Measurements from ENCODE around the gene SKOR1.

Gene SKOR1

DNA sequence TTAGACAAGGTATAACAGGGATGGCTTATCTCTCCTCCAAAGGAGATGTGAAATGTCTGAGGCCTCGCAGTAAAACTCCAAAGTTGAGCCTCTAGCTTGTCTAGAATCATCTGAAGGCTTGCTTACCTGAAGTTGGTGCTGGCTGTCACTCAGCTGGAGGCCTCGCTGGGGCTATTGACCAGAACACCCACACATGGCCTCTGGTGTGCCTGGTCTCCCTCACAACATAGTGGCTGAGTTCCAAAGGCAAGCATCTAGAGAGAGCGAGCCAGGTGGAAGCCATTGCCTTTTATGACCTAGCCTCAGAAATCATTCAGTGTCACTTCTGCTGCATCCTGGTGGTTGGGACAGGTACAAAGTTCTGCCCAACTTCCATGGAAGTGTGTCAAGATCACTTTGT, 31.9 kb downstream of the SKOR1 start:
- DNase-seq = no peak

GRCh38 chr15:67859331-67859946, 34.1 kb downstream of the SKOR1 start:
- no peak for DNase-seq

GRCh38 chr15:67861983-67862382, 36.7 kb downstream of the SKOR1 start:
- no peak for DNase-seq

- DNase-seq = no peak
Measured at GRCh38 chr15:67862750-67863441, 37.6 kb downstream of the SKOR1 start.

GRCh38 chr15:67863442-67863987, 38.2 kb downstream of the SKOR1 start:
- peak; percentile 69 for DNase-seq

DNA sequence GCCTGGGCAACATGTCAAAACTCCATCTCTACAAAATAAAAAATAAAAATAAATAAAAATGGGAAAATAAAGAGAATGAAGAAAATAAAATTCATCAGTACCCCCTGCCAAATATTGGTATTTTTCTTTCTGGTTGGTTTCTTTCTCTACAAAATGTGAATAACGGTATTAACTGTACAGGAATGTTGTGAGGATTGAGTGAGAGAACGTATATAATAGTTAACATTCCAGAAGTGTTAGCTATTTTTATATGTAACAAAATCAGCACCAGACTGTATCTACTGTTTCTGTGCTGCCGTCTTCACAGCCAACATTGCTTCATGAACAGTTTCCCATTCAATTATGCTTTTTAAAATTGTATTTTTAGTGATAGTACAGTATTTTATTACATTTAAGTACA, 40.0 kb downstream of the SKOR1 start:
- no peak for DNase-seq

- DNase-seq = no peak
Measured at GRCh38 chr15:67865766-67866165, 40.5 kb downstream of the SKOR1 start.

GRCh38 chr15:67869701-67870100, 44.4 kb downstream of the SKOR1 start:
- no peak for DNase-seq

- no peak for DNase-seq
Measured at GRCh38 chr15:67870868-67871408, 45.6 kb downstream of the SKOR1 start.

DNA sequence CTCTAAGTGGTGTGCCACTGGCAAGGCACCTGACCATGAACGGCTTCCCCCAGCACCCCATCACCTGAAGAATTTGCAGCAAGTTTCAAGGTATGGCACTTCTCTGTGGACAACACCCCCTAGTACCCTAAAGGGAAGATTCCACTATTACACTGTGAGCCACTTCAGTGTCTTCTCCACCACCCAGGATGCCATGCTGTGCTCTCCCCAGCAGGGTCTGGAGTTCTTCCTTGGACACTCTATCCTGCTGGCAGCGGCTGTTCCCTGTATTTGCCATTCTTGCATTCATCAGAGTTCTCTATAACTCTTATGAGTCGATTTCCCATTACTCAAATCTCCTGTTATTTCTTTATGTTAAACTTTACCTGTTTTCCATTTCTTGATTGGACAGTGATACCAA, 48.5 kb downstream of the SKOR1 start:
- no peak for DNase-seq

- no peak for DNase-seq
Measured at GRCh38 chr15:67878712-67879206, 53.5 kb downstream of the SKOR1 start.

- DNase-seq = no peak
Measured at GRCh38 chr15:67879440-67880129, 54.3 kb downstream of the SKOR1 start.

GRCh38 chr15:67880651-67881182, 55.4 kb downstream of the SKOR1 start:
- DNase-seq = no peak

- no peak for DNase-seq
Measured at GRCh38 chr15:67882487-67883233, 57.4 kb downstream of the SKOR1 start.

DNA sequence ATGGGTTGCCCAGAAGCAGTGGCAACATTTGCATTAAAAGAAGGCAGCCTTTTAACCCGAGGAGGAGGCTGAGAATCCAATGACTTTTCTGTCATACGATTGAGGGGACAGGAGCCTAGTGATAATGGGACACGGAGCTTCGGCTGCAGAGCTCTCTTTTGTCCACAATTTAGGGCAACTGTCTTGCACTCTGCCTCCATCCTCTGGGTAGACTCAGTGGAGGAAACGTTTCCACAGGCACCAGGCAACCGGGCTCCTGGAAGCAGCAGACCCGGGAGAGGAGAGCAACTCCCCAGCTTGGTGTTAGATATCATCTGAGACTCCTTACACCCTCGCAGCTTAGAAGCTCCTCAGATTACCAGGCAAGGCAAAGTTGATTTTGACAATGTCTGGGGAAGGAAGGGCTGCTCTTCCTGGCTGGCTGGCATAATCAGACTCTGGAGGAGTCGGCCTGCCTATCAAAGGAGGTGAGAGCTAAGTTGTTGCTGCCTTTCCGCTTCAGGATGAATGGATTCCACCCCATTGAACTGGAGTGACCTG, 58.0 kb downstream of the SKOR1 start:
- DNase-seq = no peak

GRCh38 chr15:67884009-67884408, 58.7 kb downstream of the SKOR1 start:
- no peak for DNase-seq
